PC-3 (cell line): ENCODE results near the gene TMPRSS2. TPM values are rescaled to one million over a fixed set of nuclear protein-coding genes. Genes with fewer than 3 reads are reported as not detected.
"Not testable (repeated sequence)": the region's sequence is repeated elsewhere in the genome, so short reads cannot be mapped to it uniquely, and the experiment has no call there.

ENCODE experiments used
- ATAC-seq: fragments of 200-7000 bp; cut with Tn5 transposase; 2 replicates; pipeline ENCODE4 v1.9.1; 2020; ENCODE audit warnings: mild to moderate bottlenecking, moderate library complexity
- BruUV-seq: library from RNA; stranded (reverse); fragments of 400-500 nt; replicated peaks from 2 replicates; lab custom pipeline; 2021; lab: Mats Ljungman, UMichigan
- CTCF ChIA-PET: fragments of 300-600 bp; sonication (Branson Sonifier 250); formaldehyde crosslinking; loops from one replicate; lab custom pipeline; 2022; ENCODE audit warnings: antibody characterized with exemption; lab: Charles Lee
- POLR2A ChIA-PET: fragments of 300-600 bp; sonication (Branson Sonifier 250); formaldehyde crosslinking; loops from one replicate; lab custom pipeline; 2022; ENCODE audit warnings: antibody characterized with exemption; ENCODE audit not compliant: unreplicated experiment; lab: Charles Lee
- DNase-seq: peaks from one replicate; pipeline ENCODE4 v3.0.0-alpha.2; 2015
- H2AFZ ChIP-seq: fragments of 300-600 bp; sonication (generic); 2 replicates; pipeline ENCODE4 v1.6.0; 2016; ENCODE audit warnings: antibody characterized with exemption, low read length
- H3F3A ChIP-seq: fragments of 300-600 bp; sonication (generic); one replicate; pipeline ENCODE4 v1.6.0; 2017; ENCODE audit warnings: antibody characterized with exemption, low read length, control low read depth, mild to moderate bottlenecking; ENCODE audit not compliant: unreplicated experiment
- H3K27ac ChIP-seq: fragments of 300-600 bp; sonication (generic); 2 replicates; pipeline ENCODE4 v1.5.1; 2016; ENCODE audit warnings: mild to moderate bottlenecking, low read length
- H3K27me3 ChIP-seq: fragments of 300-600 bp; sonication (generic); 2 replicates; pipeline ENCODE4 v1.6.1; 2016; ENCODE audit warnings: low read length, mixed read lengths
- H3K36me3 ChIP-seq: fragments of 300-600 bp; sonication (generic); 2 replicates; pipeline ENCODE4 v1.6.1; 2016; ENCODE audit warnings: low read depth, mixed run types, low read length, mixed read lengths
- H3K4me1 ChIP-seq: fragments of 300-600 bp; sonication (generic); 2 replicates; pipeline ENCODE4 v1.5.1; 2016; ENCODE audit warnings: low read length; ENCODE audit not compliant: insufficient read depth
- H3K4me2 ChIP-seq: fragments of 300-600 bp; sonication (generic); 2 replicates; pipeline ENCODE4 v1.6.0; 2016; ENCODE audit warnings: low read length
- H3K4me3 ChIP-seq: fragments of 300-600 bp; sonication (generic); 2 replicates; pipeline ENCODE4 v1.5.1; 2016; ENCODE audit warnings: mild to moderate bottlenecking, low read length, mixed read lengths
- H3K79me2 ChIP-seq: fragments of 300-600 bp; sonication (generic); 2 replicates; pipeline ENCODE4 v1.6.1; 2017; ENCODE audit warnings: low read length, mixed read lengths
- H3K9ac ChIP-seq: fragments of 300-600 bp; sonication (generic); 2 replicates; pipeline ENCODE4 v1.6.0; 2016; ENCODE audit warnings: mild to moderate bottlenecking, low read length
- H3K9me2 ChIP-seq: fragments of 300-600 bp; sonication (generic); replicated peaks from 2 replicates; pipeline ENCODE4 v1.6.1; 2016; ENCODE audit warnings: mixed run types, low read length, mixed read lengths
- H3K9me3 ChIP-seq: fragments of 300-600 bp; sonication (generic); 2 replicates; pipeline ENCODE4 v1.6.1; 2016; ENCODE audit warnings: low read length, mixed read lengths
- H4K20me1 ChIP-seq: fragments of 300-600 bp; sonication (generic); 2 replicates; pipeline ENCODE4 v1.6.1; 2016; ENCODE audit warnings: low read length, mixed read lengths
- CTCF ChIP-seq: fragments of 300-600 bp; sonication (generic); conservative IDR thresholded peaks from 2 replicates; pipeline ENCODE4 v1.5.1; 2017; ENCODE audit warnings: antibody characterized with exemption, low read depth, mild to moderate bottlenecking, low read length
- EZH2 ChIP-seq: fragments of 300-600 bp; sonication (generic); IDR thresholded peaks from one replicate; pipeline ENCODE4 v1.6.1; 2017; ENCODE audit warnings: antibody characterized with exemption, mild to moderate bottlenecking, low read length; ENCODE audit not compliant: unreplicated experiment
- EZH2phosphoT487 ChIP-seq: fragments of 300-600 bp; sonication (generic); IDR thresholded peaks from 2 replicates; pipeline ENCODE4 v1.6.1; 2018; ENCODE audit warnings: mild to moderate bottlenecking, antibody characterized with exemption, low read length, borderline replicate concordance
- intact Hi-C: fragments of 100-400 bp; cut with micrococcal nuclease; formaldehyde crosslinking; loops from 2 replicates; pipeline ENCODE4 v1.9.0; 2023
- total RNA-seq: library from RNA; depleted of rRNA; stranded (reverse); fragments of >200 nt; gene quantifications from 2 replicates; pipeline ENCODE4 v1.2.3, GENCODE V29; 2014

Gene TMPRSS2
- total RNA-seq, 1 experiment from 2014 or later, result 15.8 TPM

GRCh38 chr21:41422546-41423304, 85.2 kb downstream of the TMPRSS2 start:
- H3K36me3 ChIP-seq, result no peaks in the 10 kb centered on the region
- H3K27me3 ChIP-seq, result no peaks in the 10 kb centered on the region
- no peaks in the 10 kb centered on the region for H3K79me2 ChIP-seq
- no peak overlapping the region for H3K27ac ChIP-seq
- ATAC-seq, result no peak
- no peaks in the 10 kb centered on the region for H3K9me3 ChIP-seq
- H3K9ac ChIP-seq, result no peak overlapping the region
- TF ChIP-seq EZH2phosphoT487 (no peak), EZH2 (no peak), CTCF (no peak)
- no peak for DNase-seq
- ChIA-PET POLR2A (no interaction called here), CTCF (no interaction called here)
- intact Hi-C loops, result loop anchor here (5.0 to 10.0 kb wide), 2 partner anchors 138 to 255 kb away; partner anchors contain the start of gene BACE2
- H4K20me1 ChIP-seq, result no peaks in the 10 kb centered on the region
- no peaks in the 10 kb centered on the region for H3K9me2 ChIP-seq
- no peak overlapping the region for H2AFZ ChIP-seq
- no peaks in the 10 kb centered on the region for H3F3A ChIP-seq
- no peak overlapping the region for H3K4me3 ChIP-seq
- H3K4me2 ChIP-seq, result no peak overlapping the region
- BruUV-seq, result no TSS peak
- H3K4me1 ChIP-seq, result peaks cover 4% of the 10 kb centered on the region

- Histone ChIP-seq H3K9ac (peak overlapping the region; percentile 73), H3K4me3 (peak overlapping the region; percentile 70), H3K27ac (0 out of 2 replicates have a peak overlapping the region, but pooled peaks have one; percentile 54), H2AFZ (peak overlapping the region; percentile 83; the same call in 1 of the 2 replicates), H3K4me2 (peak overlapping the region; percentile 95)
- H4K20me1 ChIP-seq, H3K4me1 ChIP-seq, POLR2A ChIA-PET, CTCF ChIA-PET, H3K36me3 ChIP-seq, ATAC-seq, H3K79me2 ChIP-seq, DNase-seq, H3F3A ChIP-seq, H3K9me2 ChIP-seq, H3K9me3 ChIP-seq, BruUV-seq, H3K27me3 ChIP-seq: not testable (repeated sequence)
- intact Hi-C loops, result loop anchor here (2.0 to 10.0 kb wide), 3 partner anchors 40 to 254 kb away; partner anchors contain the start of gene BACE2
These were observed 87.0 kb downstream of the TMPRSS2 start for GRCh38 chr21:41420998-41421397.

- intact Hi-C loops, result loop anchor here (2.0 to 10.0 kb wide), 3 partner anchors 41 to 253 kb away; partner anchors contain the start of gene BACE2
- TSS peak; percentile 59 for BruUV-seq
These were observed 87.8 kb downstream of the TMPRSS2 start for GRCh38 chr21:41419921-41420862.

More at GRCh38 chr21:41419921-41420862, 87.8 kb downstream of the TMPRSS2 start:
- ChIA-PET POLR2A (no interaction called here), CTCF (no interaction called here)
- Histone ChIP-seq H2AFZ (peak overlapping the region; percentile 83), H3K4me3 (peak overlapping the region; percentile 70), H3K27ac (peak overlapping the region; percentile 54), H3K27me3 (no peaks in the 10 kb centered on the region), H4K20me1 (no peaks in the 10 kb centered on the region), H3K9me2 (no peaks in the 10 kb centered on the region), H3F3A (no peaks in the 10 kb centered on the region), H3K9me3 (no peaks in the 10 kb centered on the region), H3K36me3 (no peaks in the 10 kb centered on the region), H3K4me1 (no peaks in the 10 kb centered on the region; the same call in none of the 2 replicates), H3K4me2 (peak overlapping the region; percentile 95), H3K79me2 (no peaks in the 10 kb centered on the region), H3K9ac (peak overlapping the region; percentile 73)
- DNase-seq (peak; percentile 89), ATAC-seq (peak; percentile 90)
- no peak for TF ChIP-seq CTCF
